Progenitor cell of endocrine pancreas (in vitro differentiated cells): ENCODE results near the gene PPP5C. TPM values are rescaled to one million over a fixed set of nuclear protein-coding genes. Genes with fewer than 3 reads are reported as not detected.
"Not testable (repeated sequence)": the region's sequence is repeated elsewhere in the genome, so short reads cannot be mapped to it uniquely, and the experiment has no call there.

ENCODE experiments used
- DNase-seq: peaks from one replicate; pipeline ENCODE4 v3.0.0; 2021; ENCODE audit warnings: low spot score; ENCODE audit not compliant: unreplicated experiment
- H3K27ac Mint-ChIP-seq: 2 replicates; pipeline ENCODE4 v1.8.0; 2021; ENCODE audit warnings: mild to moderate bottlenecking, moderate library complexity, mixed read lengths
- H3K27me3 Mint-ChIP-seq: 2 replicates; pipeline ENCODE4 v1.8.0; 2021; ENCODE audit warnings: mixed read lengths
- H3K36me3 Mint-ChIP-seq: 2 replicates; pipeline ENCODE4 v1.8.0; 2022; ENCODE audit warnings: mixed read lengths; ENCODE audit not compliant: insufficient read depth
- H3K4me1 Mint-ChIP-seq: 2 replicates; pipeline ENCODE4 v1.8.0; 2021; ENCODE audit warnings: low read depth, mixed read lengths
- H3K4me3 Mint-ChIP-seq: 2 replicates; pipeline ENCODE4 v1.8.0; 2021; ENCODE audit warnings: low read depth, mild to moderate bottlenecking, moderate library complexity, mixed read lengths
- H3K9me3 Mint-ChIP-seq: 2 replicates; pipeline ENCODE4 v1.8.0; 2021; ENCODE audit warnings: low read depth, mixed read lengths
- CTCF ChIP-seq: fragments of 200-600 bp; sonication (generic); IDR thresholded peaks from one replicate; pipeline ENCODE4 v1.5.0; 2021; ENCODE audit warnings: antibody characterized with exemption, mild to moderate bottlenecking; ENCODE audit not compliant: unreplicated experiment
- total RNA-seq: library from RNA; stranded (reverse); gene quantifications from 2 replicates; pipeline ENCODE4 v1.2.1, GENCODE V29; 2021

Gene PPP5C
- total RNA-seq, 1 donor from 2014 or later = 97.8 TPM

GRCh38 chr19:46309056-46309455 is 37.8 kb upstream of the PPP5C start:
- Mint-ChIP-seq H3K4me1 (no peaks in the 10 kb centered on the region), H3K9me3 (peaks cover 15% of the 10 kb centered on the region), H3K27ac (no peak overlapping the region), H3K4me3 (no peak overlapping the region), H3K36me3 (peaks cover 48% of the 10 kb centered on the region), H3K27me3 (no peaks in the 10 kb centered on the region)
- no peak for DNase-seq
- TF ChIP-seq CTCF = no peak

DNA sequence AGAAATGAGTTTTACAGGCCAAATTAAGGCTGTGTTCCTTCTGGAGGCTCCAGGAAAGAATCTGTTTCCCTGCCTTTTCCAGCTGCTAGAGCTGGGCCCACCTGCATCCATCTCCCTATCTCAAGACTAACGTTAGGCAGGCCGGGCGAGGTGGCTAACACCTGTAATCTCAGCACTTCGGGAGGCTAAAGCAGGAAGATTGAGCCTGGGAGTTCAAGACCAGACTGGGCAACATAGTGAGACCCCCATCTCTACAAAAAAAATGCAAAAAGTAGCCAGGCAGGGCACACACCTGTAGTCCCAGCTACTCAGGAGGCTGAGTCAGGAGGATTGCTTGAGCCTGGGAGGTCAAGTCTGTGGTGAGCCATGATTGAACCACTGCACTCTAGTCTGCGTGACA is 35.4 kb upstream of the PPP5C start:
- no peak for TF ChIP-seq CTCF
- H3K27ac Mint-ChIP-seq = no peak overlapping the region
- no peak overlapping the region for H3K4me3 Mint-ChIP-seq
- H3K27me3 Mint-ChIP-seq = no peaks in the 10 kb centered on the region
- DNase-seq = no peak
- no peaks in the 10 kb centered on the region for H3K4me1 Mint-ChIP-seq
- peaks cover 28% of the 10 kb centered on the region for H3K36me3 Mint-ChIP-seq
- H3K9me3 Mint-ChIP-seq = peaks cover 6% of the 10 kb centered on the region

GRCh38 chr19:46313540-46314469 is 33.1 kb upstream of the PPP5C start:
- not testable (repeated sequence) for DNase-seq, H3K4me1 Mint-ChIP-seq, H3K27me3 Mint-ChIP-seq, H3K27ac Mint-ChIP-seq, H3K9me3 Mint-ChIP-seq, H3K4me3 Mint-ChIP-seq
- peaks cover 18% of the 10 kb centered on the region for H3K36me3 Mint-ChIP-seq

GRCh38 chr19:46317339-46317738 is 29.5 kb upstream of the PPP5C start:
- no peaks in the 10 kb centered on the region for H3K9me3 Mint-ChIP-seq
- DNase-seq = no peak
- H3K36me3 Mint-ChIP-seq = peaks cover 12% of the 10 kb centered on the region
- H3K4me1 Mint-ChIP-seq = no peaks in the 10 kb centered on the region
- H3K4me3 Mint-ChIP-seq = no peak overlapping the region
- no peak for TF ChIP-seq CTCF
- no peak overlapping the region for H3K27ac Mint-ChIP-seq
- no peaks in the 10 kb centered on the region for H3K27me3 Mint-ChIP-seq

GRCh38 chr19:46319613-46320012 is 27.3 kb upstream of the PPP5C start:
- no peaks in the 10 kb centered on the region for H3K27me3 Mint-ChIP-seq
- H3K36me3 Mint-ChIP-seq = peaks cover 23% of the 10 kb centered on the region
- H3K27ac Mint-ChIP-seq = no peak overlapping the region
- H3K4me1 Mint-ChIP-seq = no peaks in the 10 kb centered on the region
- H3K4me3 Mint-ChIP-seq = no peak overlapping the region
- TF ChIP-seq CTCF = no peak
- no peak for DNase-seq
- H3K9me3 Mint-ChIP-seq = no peaks in the 10 kb centered on the region

GRCh38 chr19:46320559-46320958 is 26.3 kb upstream of the PPP5C start:
- Mint-ChIP-seq H3K4me3 (no peak overlapping the region), H3K36me3 (peaks cover 27% of the 10 kb centered on the region), H3K27ac (no peak overlapping the region), H3K9me3 (peaks cover 4% of the 10 kb centered on the region), H3K27me3 (no peaks in the 10 kb centered on the region), H3K4me1 (no peaks in the 10 kb centered on the region)
- TF ChIP-seq CTCF = no peak
- DNase-seq = no peak
